HG03442 (cell line): ENCODE measurements around the gene CALM1.

Source experiments
- ATAC-seq: cut with Tn5 transposase; IDR thresholded peaks from one replicate; pipeline ENCODE4 v1.9.1; 2021; ENCODE audit warnings: mild to moderate bottlenecking, moderate library complexity; ENCODE audit not compliant: unreplicated experiment

The CALM1 gene

DNA sequence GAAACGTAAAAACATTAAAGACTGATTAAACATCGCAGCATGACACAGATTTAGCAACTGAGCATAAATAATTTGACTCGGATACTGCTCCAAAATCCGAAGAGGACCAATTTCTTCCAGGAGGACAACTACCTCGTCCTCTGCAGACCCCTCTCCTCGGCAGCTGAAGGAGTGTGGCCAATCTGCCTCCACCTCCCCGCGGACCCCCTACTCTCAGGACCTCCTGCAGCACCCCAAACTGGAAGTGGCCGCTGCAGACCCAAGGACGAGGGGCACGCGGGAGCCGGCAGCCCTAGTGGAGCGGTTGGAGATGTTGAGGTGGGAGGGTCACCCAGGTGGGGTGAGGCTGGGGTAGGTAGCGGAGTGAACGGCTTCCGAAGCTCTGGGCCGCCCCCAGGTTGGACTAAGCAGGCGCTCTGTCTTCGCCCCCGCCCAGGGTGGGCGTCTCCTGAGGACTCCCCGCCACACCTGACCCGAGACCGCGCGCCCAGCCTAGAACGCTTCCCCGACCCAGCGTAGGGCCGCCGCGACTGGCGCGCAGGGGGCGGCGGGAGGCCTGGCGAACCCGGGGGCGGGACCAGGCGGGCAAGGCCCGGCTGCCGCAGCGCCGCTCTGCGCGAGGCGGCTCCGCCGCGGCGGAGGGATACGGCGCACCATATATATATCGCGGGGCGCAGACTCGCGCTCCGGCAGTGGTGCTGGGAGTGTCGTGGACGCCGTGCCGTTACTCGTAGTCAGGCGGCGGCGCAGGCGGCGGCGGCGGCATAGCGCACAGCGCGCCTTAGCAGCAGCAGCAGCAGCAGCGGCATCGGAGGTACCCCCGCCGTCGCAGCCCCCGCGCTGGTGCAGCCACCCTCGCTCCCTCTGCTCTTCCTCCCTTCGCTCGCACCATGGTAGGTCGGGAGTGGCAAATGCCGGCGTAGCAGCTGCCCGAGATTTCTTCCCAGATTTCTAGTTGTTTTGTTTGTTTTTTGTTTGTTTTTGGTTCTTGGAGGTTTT is at the start of gene CALM1:
TSS of gene CALM1 (plus strand) at position 689 of the 999 bp plus-strand sequence. CDS start at position 891, 202 bp downstream.
- peak; percentile 54 for ATAC-seq

DNA sequence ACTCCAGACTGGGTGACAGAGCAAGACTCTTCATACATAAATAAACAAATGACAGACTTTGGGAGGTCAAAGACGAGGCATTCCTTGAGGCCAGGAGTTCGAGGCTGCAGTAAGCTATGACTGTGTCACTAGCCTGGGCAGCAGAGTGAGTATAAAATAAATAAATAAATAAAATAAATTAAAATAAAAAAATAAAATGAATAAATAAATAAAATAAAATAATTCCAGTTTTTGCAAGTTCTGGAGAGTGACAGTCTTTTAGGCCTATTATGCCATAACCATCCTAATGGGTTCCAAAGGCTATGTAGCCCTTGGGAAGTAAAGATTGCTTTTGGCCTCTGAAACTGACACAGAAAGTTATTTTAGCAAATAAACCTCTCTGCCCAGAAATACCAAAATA is 48.6 kb upstream of the CALM1 start:
- no peak for ATAC-seq

DNA sequence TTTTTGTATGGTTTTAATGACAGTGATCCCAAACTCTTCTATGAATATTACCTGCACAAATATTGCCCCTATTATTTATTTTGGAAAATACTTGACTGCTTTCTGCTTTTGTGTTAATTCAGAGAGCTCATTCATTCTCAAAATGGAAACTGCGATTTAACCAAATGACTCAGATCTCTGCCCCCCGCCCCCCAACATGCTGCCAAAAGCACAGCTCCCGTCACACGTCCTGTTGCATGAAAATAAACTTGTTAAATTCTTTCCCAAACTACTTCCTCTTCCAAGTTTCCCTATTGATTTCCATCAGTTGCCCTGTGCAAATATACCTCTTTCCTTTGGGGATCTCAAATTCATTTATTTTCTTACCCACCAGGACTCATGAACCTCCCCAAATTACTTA is 47.1 kb upstream of the CALM1 start:
- no peak for ATAC-seq

DNA sequence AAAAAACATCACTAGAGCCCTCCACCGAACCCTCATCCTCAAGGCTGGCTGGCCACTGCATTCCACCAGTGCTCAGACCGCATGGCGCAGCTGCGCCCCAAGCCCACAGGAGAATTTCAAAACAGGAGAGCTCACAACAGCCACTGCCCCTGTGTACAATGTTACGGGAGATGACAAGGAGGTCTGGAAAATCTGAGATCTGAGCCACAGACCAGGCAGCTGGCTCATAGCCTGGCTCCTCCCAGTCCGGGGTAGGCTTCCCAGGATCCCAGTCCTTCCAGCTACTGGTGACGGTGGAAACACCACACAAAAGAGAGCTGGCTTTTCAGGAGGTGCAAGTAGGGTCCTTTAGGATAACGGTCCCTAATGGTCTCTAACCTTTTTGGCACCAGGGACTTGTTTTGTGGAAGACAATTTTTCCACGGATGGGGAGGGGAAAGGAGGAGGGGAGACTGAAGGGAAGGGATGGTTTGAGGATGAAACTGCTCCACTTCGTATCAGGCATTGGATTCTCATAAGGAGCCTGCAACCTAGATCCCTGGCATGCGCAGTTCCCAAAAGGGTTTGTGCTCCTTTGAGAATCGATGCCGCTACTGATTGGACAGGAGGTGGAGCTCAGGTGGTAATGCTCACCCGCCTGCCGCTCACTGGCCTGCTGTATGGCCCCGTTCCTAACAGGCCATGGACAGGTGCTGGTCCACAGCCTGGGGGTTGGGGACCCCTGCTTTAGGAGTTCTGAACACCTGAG is 42.1 kb upstream of the CALM1 start:
- no peak for ATAC-seq

DNA sequence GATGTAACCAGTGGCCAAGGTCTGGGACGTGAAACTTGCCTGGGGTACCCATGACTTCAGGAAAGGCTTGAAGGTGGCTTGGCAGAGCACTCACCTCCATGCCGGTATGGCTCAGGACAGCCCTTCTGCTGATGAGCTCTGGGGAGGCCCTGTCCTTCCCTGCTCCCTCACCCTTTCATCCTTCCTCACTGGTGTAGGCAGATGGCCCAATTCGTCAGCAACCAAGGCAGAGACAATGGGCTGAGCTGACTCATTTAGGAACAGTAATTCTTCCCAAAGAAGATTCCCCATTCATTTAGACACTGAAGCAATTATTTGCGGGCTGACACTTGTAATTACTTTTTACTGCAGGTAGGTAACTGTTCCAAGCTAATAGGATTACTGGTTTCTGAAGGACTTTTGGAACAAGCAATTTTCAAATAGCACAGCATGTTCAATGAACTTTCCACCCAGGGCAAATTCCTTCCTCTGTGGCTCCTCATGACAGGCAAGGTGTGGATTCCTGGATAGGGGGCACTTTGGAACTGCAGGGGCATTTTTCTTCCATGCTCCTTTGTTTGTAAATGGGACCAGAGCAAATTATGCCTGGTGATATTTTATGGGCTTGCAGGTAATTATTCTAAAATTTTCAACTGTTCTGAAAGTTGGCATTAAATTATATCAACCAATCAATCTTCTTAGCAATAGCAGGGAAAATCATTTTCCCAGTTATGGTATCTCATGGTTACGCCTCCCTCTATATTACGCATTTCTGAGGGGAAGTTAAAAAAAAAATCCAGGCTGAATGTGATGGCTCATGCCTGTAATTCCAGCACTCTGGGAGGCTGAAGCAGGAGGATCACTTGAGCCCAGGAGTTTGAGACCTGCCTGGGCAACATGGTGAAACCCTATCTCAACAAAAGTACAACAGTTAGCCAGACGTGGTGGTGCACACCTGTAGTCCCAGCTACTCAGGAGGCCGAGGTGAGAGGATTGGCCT is 41.0 kb upstream of the CALM1 start:
- no peak for ATAC-seq

DNA sequence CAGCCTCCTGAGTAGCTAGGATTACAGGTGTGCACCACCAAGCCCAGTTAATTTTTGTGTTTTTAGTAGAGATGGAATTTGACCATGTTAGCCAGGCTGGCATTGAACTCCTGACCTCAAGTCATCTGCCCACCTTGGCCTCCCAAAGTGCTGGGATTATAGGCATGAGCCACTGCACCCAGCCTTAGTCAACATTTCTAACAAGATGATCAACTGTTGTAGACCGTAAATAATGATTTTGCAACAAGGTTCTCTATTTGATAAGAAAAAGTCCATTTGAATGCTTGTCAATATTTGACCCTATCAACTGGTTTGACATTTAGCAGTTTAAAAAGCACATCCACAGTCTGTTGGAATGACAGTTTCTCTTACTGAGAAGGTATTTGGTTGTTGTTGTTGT is 39.9 kb upstream of the CALM1 start:
- no peak for ATAC-seq

DNA sequence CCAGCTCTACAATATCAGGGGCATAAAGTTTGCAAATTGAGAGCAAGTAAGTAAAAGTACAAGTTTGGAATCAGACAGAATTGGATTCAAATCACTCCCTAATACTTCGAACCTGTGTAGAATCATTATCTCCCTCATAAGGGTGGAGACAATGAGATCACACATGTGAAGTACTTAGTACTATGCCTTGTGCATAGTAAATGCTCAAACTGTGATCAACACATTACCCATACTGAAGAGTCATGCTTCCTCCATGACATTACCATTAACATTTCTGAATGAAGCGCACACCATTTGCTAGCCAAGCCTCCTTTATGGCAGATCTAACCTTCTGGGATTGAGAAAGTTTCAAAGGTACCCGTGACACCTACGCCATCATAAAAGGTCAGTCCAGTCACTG is 38.5 kb upstream of the CALM1 start:
- ATAC-seq = no peak

DNA sequence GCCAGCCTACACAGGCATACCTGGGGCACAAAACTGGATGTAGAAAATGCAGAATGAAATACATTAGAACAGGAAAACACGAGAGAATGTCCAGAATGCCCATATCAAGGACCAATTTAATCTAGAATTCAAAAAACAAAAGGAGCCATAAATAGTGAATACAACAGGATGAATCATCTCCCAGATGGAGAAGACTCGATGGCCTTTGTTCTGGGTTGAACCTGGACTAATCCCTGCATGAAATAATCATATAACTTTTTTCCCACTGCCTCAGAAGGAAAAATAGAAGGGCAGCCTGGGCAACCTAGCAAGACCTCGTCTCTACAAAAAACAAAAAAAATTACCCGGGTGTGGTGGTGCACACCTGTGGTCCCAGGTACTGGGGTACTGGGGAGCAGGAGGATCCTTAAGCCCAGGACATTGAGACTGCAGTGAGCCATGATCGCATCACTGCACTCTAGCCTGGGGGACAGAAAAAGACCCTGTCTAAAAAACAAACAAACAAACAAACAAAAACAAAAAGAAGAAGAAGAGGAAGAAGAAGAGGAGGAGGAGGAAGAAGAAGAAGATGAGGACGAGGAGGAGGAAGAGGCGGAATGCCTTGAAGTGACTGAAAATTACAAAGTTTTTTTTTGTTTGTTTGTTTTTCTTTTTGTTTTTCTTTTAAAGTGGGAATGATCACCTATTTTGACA is 34.8 kb upstream of the CALM1 start:
- ATAC-seq = no peak

DNA sequence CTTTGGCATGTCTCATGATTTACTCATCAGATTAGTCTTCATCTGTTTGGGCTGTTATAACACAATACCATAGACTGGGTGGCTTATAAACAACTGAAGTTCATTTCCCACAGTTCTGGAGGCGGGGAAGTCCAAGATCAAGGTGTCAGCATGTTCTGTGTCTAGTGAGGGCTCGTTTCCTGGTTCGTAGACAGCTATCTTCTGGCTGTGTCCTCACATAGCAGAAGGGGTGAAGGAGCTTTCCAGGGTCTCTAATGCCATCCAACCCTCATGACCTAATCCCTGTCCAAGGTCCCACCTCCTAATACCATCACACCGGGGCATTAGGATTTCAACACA is 34.3 kb upstream of the CALM1 start:
- no peak for ATAC-seq

DNA sequence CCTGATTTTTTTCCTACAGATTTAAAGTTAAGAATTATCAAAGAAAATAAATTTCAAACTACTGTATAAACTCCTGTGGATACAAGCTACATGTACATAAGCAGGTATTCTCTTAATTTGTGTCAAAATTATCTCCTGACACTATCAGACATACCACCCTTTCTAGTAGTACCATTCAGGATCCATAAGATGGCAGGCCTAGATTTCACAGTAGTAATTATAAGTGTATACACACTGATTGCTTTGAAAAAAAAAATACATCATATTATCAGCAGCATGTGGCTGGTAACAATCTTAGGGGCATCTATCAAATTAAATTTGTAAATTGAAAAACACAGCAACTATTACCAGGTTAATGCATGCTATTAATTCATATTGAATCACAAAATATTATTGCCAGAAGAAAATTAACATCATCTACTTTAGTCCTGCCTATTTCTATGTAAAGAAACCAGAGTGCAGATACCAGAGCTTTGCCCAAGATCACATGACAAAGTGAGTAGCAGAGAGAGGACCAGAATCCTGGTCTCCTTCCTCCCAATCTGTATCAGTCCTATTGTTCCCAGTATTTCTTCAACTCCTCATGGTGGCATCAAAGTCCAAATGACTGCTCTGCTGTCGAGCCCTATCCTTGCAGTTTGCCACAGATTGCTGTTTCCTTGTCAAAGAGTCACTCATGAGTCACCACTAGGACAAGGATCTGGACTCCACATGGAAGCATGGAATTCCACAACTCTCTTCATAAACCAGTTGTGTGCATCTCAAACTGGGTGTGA is 27.7 kb upstream of the CALM1 start:
- no peak for ATAC-seq

DNA sequence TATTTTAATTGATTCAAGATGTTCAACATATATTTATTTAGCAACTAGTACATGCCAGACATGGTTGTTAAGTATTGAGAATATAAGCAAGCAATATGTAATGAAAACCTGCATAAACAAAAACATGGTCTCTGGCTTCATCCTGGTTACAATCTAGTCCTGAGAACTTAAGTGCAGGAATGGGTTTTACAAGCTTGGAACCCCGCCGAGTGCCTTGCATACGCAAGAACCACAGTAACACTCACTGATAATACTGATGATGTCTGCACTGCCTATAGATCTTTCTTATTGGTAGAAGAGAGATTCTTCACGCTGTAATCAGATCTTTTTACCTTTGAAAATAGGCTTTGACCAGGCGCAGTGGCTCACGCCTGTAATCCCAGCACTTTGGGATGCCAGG is 22.9 kb upstream of the CALM1 start:
- no peak for ATAC-seq

DNA sequence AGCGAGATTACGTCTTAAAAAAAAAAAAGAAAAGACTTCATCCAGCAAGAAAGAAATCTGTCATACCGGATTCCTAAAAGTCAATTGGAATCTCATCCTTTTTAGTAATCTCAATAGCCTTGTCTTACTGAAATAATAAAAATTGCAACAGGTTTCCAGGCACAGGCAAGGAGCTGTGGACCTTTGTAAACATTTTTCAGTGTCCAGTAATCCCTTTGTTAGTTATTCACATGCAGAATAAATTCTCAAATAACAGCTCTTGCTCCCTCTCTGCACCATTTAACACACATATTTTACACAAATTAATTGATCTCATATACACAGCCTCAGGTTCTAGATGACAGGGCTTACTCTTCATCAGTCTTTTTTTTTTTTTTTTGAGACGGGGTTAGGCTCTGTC is 22.0 kb upstream of the CALM1 start:
- ATAC-seq = no peak

DNA sequence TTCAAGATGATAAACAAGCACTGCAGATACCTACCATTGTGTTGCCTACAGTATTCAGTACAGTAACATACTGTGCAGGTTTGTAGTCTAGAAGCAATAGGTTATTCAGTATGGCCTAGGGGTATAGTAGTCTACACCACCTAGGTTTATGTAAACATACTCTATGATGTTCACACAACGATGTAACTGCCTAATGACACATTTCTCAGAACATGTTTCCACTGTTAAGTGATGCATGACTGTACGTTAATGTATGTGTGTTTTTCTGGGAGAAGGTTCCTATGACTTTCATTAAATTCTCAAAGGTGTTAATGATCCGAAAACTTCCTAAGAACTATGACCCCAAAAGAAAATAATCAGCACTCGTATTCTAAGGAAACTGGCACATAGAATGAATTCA is 20.9 kb upstream of the CALM1 start:
- no peak for ATAC-seq

DNA sequence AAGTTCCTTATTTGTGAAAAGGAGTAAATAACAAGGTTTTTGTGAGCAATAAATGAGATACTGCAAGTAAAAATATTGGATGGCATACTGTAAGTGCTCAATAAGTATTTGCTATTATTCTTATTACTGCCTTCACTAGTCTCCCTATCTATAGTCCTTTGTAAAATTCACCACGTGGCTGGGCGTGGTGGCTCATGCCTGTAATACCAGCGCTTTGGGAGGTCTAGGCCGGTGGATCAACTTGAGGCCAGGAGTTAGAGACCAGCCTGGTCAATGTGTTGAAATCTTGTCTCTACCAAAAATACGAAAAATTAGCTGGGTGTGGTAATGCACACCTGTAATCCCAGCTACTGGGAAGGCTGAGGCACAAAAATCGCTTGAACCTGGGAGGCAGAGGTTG is 18.6 kb upstream of the CALM1 start:
- no peak for ATAC-seq

DNA sequence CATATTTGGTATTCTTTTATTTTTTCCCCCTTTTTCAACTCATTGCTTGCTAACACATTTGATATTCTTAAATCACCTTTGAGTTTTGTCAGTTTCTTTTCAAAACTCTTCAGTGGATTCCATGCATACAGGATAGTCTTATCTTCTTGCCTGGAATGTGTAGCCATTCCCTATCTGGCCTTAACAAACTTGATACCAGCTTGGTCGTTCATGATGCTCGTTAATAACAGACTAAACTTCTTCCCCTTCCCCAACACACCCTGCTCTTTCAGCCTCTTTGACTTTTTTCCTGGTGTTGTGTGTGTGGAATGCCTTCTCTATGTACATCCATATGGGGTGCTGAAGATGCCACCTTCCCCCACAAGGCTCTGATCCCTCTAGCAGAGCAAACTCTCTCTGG is 17.7 kb upstream of the CALM1 start:
- no peak for ATAC-seq

DNA sequence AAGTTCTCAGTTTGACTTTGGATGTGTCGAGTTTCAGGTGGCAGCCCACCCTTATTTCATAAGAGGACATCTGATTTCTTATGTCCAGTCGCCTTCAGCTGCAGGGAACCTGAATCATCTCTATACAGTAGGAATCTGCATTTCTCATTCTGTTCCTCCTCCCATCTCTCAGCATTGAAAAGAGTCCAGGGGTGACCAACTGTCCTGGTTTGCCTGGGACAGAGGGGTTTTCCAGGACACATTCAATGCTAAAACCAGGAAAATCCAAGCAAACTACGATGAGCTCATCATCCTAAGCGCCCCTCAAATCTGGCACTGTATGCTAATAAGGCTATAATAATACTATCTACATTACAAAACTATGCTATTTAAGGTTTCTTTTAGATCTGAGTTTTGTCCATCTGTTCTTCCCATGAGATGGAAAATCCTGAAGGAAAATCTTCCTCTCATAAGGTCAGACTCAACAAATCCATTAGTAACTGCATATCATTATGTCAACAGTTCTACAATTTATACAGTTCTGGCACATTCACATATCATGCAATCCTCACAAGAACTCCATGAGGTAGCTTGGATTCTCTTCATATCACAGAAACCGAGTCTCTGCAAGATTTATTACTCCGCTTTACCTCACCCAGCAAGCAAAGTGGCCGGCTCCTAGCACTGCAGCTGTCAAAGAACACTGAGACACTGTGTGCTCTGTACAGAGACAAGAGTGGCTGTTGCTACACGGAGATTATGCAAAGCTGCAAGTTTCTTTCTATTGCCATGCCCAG is 15.6 kb upstream of the CALM1 start:
- no peak for ATAC-seq

DNA sequence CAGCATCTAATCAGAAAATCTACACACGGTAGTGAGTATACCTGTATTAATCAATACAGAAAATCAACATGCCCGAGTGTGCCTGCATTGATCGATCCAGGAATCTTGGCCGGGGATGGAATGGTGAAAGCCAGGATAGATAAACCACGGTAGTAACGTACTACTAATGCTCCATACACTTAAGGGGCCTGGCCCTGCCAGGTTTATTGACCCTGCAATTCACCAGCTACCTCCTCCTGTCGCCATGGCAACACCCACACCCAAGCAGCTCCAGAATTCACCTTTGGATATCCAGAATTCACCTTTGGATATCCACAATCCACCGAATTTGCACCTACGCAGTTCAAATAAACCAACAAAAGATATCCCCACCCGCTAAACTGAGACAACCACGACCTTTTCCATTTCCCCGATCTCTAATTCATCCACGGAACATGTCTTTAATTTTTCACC is 14.8 kb upstream of the CALM1 start:
- no peak for ATAC-seq

DNA sequence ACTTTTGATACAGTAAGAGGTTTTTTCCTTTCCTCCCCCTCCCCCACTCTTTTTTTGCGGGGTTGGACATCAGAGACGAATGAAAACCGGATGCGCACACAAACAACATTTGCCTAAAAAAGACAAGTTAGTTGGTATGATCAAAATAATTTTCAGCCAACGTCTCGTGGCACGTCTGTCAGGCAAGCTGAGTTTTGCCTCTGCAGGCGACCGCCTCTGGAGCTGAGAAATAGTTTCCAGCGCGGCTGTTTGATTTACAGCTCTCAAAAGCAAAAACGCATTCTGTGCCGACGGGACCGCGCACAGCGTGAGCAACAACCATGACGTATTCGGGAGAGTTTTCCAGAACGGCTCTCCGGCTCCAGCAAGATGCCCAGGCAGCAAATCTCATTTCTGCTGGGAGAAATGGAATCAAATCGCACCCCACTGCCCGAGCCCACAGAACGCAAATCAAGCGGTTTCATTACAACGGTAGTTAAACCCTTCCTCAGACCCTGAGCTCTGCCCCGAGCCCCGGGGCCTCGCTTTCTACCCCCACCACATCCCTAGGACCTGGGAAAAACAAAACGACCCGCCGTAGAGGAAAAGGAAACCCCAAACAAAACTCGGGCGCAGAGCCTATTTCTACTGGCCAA is 14.2 kb upstream of the CALM1 start:
- no peak for ATAC-seq
